ENCODE measurements around the gene LCE1A.

LCE1A gene

DNA sequence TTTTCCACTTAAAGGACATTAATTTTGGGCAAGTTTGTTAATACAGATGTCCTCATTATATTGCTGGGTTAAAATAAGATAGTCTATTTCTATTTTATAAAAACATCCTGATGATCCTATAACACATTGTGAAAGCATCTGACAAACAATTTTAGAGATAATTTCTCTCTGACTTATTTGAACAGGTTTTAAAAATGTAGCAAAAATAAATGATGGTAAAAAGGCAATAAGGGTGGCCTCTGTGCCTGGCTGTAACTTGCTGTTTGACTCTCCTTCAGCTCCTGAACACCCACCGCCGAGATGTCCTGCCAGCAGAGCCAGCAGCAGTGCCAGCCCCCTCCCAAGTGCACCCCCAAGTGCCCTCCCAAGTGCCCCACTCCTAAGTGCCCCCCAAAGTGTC is at the start of gene LCE1A:
LCE1A (plus strand) TSS at position 301 of the 400 bp plus-strand sequence; CDS start at position 301, 0 bp downstream.
- in situ Hi-C loops (cut with MboI; ENCODE audit: low sequenced_read_pairs, unreplicated experiment): no loop called here
- TF ChIP-seq, protein P1, sequence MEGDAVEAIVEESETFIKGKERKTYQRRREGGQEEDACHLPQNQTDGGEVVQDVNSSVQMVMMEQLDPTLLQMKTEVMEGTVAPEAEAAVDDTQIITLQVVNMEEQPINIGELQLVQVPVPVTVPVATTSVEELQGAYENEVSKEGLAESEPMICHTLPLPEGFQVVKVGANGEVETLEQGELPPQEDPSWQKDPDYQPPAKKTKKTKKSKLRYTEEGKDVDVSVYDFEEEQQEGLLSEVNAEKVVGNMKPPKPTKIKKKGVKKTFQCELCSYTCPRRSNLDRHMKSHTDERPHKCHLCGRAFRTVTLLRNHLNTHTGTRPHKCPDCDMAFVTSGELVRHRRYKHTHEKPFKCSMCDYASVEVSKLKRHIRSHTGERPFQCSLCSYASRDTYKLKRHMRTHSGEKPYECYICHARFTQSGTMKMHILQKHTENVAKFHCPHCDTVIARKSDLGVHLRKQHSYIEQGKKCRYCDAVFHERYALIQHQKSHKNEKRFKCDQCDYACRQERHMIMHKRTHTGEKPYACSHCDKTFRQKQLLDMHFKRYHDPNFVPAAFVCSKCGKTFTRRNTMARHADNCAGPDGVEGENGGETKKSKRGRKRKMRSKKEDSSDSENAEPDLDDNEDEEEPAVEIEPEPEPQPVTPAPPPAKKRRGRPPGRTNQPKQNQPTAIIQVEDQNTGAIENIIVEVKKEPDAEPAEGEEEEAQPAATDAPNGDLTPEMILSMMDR (IDR thresholded peaks at IDR 0.05; ENCODE audit: borderline replicate concordance, control extremely low read depth, extremely low read depth, insufficient read depth, missing control alignments): no peak
- DNase-seq (ENCODE audit: low spot score): no peak

GRCh38 chr1:152777510-152778137 is 49.6 kb upstream of the LCE1A start:
- DNase-seq (ENCODE audit: low spot score): no peak
- TF ChIP-seq, protein P1 (IDR thresholded peaks at IDR 0.05; ENCODE audit: borderline replicate concordance, control extremely low read depth, extremely low read depth, insufficient read depth, missing control alignments): no peak
- in situ Hi-C loops (cut with MboI; ENCODE audit: low sequenced_read_pairs, unreplicated experiment): no loop called here

DNA sequence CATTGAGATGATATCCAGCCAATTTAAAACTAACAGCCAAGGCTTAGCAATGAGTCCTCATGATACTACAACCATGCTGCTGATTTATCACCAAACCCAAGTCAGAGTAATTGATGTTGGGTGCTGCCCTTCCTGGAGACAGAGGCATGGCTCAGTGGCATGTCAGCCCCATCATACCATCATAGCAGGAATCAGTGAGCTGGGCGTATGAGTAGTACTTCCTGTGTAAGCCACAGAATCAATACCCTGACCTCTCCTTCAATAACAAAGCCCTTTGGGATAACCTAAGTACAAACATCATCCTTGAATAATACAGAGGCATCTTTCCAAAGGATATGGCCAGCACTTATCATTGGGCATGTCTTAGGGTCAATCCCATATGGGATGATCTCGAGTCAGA is 44.2 kb upstream of the LCE1A start:
- in situ Hi-C loops (cut with MboI; ENCODE audit: low sequenced_read_pairs, unreplicated experiment): no loop called here
- no peak for DNase-seq (ENCODE audit: low spot score)
- TF ChIP-seq, protein P1 (IDR thresholded peaks at IDR 0.05; ENCODE audit: borderline replicate concordance, control extremely low read depth, extremely low read depth, insufficient read depth, missing control alignments): no peak

- no peak for DNase-seq (ENCODE audit: low spot score)
- TF ChIP-seq, protein P1 (IDR thresholded peaks at IDR 0.05; ENCODE audit: borderline replicate concordance, control extremely low read depth, extremely low read depth, insufficient read depth, missing control alignments): no peak
- in situ Hi-C loops (cut with MboI; ENCODE audit: low sequenced_read_pairs, unreplicated experiment): no loop called here
Observed at GRCh38 chr1:152786077-152786476, 41.2 kb upstream of the LCE1A start, which contains the start of gene LCE1E. LCE1E (plus strand) TSS chr1:152786257; CDS start chr1:152787300, 1,043 bp downstream.

- no peak for DNase-seq (ENCODE audit: low spot score)
- in situ Hi-C loops (cut with MboI; ENCODE audit: low sequenced_read_pairs, unreplicated experiment): no loop called here
- TF ChIP-seq, protein P1 (IDR thresholded peaks at IDR 0.05; ENCODE audit: borderline replicate concordance, control extremely low read depth, extremely low read depth, insufficient read depth, missing control alignments): no peak
Observed at GRCh38 chr1:152795686-152796085, 31.6 kb upstream of the LCE1A start.

DNA sequence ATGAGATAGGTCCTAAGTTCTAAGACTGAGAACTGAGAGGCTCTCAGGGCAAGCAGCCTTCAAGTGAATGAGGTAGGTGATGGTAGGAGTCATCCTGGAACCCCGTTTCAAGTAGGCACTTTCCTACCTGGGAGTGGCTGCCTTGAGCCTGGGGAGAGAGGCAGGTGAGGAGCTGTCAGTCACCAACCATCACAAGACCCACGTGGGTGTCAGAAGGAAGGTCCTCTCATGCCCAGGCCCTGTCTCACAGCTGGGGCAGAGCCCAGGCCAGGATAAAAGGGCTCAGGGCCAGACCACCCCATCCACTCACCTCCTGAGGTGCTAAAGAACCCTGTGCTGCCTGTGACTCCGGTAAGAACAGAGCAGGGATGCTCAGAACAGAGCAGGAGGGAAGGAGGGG is 30.9 kb upstream of the LCE1A start, which contains the start of gene LCE1D:
LCE1D (plus strand) TSS at position 301 of the 400 bp plus-strand sequence. CDS start 1,074 bp downstream, outside the sequence.
- no peak for DNase-seq (ENCODE audit: low spot score)
- TF ChIP-seq, protein P1 (IDR thresholded peaks at IDR 0.05; ENCODE audit: borderline replicate concordance, control extremely low read depth, extremely low read depth, insufficient read depth, missing control alignments): no peak
- in situ Hi-C loops (cut with MboI; ENCODE audit: low sequenced_read_pairs, unreplicated experiment): no loop called here

Data from GM13976 (cell line).